C4-2B (cell line): ENCODE data around the gene RO60.
"Not testable (repeated sequence)": the region's sequence is repeated elsewhere in the genome, so short reads cannot be mapped to it uniquely, and the experiment has no call there.

ENCODE experiments used
- ZFX ChIP-seq: fragments of 450-650 bp; IDR thresholded peaks from 2 replicates; pipeline ENCODE4 v1.6.1; 2017
- TF ChIP-seq, protein P1 (sequence below): fragments of 450-650 bp; conservative IDR thresholded peaks from 2 replicates; pipeline ENCODE4 v1.5.1; 2017; ENCODE audit warnings: mild to moderate bottlenecking

DNA sequence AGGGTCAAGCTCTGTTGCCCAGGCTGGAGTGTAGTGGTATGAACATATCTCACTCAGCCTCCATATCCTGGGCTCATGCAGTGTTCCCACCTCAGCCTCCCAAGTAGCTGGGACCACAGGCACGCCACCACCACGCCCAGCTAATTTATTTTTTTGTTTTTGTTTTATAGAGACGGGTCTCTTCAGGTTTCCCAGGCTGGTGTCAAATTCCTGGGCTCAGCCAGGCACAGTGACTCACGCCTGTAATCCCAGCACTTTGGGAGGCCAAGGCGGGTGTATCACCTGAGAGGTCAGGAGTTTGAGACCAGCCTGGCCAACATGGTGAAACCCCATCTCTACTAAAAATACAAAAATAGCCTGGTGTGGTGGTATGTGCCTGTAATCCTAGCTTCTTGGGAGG lies 10.5 kb upstream of the RO60 start:
- TF ChIP-seq, protein P1, sequence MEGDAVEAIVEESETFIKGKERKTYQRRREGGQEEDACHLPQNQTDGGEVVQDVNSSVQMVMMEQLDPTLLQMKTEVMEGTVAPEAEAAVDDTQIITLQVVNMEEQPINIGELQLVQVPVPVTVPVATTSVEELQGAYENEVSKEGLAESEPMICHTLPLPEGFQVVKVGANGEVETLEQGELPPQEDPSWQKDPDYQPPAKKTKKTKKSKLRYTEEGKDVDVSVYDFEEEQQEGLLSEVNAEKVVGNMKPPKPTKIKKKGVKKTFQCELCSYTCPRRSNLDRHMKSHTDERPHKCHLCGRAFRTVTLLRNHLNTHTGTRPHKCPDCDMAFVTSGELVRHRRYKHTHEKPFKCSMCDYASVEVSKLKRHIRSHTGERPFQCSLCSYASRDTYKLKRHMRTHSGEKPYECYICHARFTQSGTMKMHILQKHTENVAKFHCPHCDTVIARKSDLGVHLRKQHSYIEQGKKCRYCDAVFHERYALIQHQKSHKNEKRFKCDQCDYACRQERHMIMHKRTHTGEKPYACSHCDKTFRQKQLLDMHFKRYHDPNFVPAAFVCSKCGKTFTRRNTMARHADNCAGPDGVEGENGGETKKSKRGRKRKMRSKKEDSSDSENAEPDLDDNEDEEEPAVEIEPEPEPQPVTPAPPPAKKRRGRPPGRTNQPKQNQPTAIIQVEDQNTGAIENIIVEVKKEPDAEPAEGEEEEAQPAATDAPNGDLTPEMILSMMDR, result not testable (repeated sequence)
- not testable (repeated sequence) for TF ChIP-seq ZFX
